ENCODE measurements around the gene DBET.
"Not testable (repeated sequence)": the region's sequence is repeated elsewhere in the genome, so short reads cannot be mapped to it uniquely, and the experiment has no call there.

- not testable (repeated sequence) for TF ChIP-seq EZH2 (IDR thresholded peaks at IDR 0.05; ENCODE audit: borderline replicate concordance, low read length); CTCF (conservative IDR thresholded peaks at IDR 0.05 in 1 of 2, IDR thresholded peaks at IDR 0.05 in 1 of 2; ENCODE audit: extremely low read depth in 1 of 2, insufficient read depth in 1 of 2, low read depth in 1 of 2, low read length in 2 of 2)
Observed at GRCh38 chr4:190058997-190059396, 5.3 kb upstream of the DBET start.
